ENCODE measurements around the gene IL17RE.

IL17RE gene

DNA sequence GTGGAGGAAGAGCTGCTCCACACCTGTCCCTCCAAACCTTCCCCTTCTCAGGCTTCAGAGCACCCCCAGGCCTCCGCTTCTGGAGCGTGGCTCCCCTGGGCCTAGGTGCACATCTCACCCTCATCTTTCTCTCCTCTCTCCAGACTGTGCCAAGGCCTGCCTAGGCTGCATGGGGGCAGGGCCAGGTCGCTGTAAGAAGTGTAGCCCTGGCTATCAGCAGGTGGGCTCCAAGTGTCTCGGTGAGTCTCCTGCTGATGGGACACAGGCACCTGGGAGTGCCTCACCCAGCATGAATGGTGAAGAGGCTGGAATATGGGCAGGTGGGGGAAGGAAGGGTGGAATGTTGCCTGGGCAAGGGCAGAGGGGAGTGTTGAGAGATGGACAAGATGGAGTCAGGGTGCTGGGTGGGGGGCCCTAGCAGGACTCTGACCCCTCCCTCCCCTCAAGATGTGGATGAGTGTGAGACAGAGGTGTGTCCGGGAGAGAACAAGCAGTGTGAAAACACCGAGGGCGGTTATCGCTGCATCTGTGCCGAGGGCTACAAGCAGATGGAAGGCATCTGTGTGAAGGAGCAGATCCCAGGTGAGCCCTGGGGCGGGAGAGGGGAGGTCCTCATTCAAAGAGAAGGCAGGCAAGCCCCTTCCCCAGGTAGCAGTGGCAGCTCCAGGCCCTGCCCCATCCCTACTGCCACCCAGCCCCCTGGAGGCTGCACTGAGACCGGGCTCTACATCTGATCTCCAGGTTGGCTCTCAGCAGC lies 40.5 kb downstream of the IL17RE start:
- TF ChIP-seq PPARA (CRISPR knock-in tag; IDR thresholded peaks at IDR 0.05; ENCODE audit: borderline replicate concordance) (no peak), TCF4 (CRISPR knock-in tag; IDR thresholded peaks at IDR 0.05; ENCODE audit: borderline replicate concordance) (no peak), ISL1 (CRISPR knock-in tag; IDR thresholded peaks at IDR 0.05) (no peak), ZFP30 (CRISPR knock-in tag; IDR thresholded peaks at IDR 0.05) (no peak), ZNF8 (CRISPR knock-in tag; IDR thresholded peaks at IDR 0.05) (no peak), ZNF565 (CRISPR knock-in tag; conservative IDR thresholded peaks at IDR 0.05; ENCODE audit: low read depth) (no peak), CSDC2 (CRISPR knock-in tag; IDR thresholded peaks at IDR 0.05) (no peak)
- TF ChIP-seq, protein P1, sequence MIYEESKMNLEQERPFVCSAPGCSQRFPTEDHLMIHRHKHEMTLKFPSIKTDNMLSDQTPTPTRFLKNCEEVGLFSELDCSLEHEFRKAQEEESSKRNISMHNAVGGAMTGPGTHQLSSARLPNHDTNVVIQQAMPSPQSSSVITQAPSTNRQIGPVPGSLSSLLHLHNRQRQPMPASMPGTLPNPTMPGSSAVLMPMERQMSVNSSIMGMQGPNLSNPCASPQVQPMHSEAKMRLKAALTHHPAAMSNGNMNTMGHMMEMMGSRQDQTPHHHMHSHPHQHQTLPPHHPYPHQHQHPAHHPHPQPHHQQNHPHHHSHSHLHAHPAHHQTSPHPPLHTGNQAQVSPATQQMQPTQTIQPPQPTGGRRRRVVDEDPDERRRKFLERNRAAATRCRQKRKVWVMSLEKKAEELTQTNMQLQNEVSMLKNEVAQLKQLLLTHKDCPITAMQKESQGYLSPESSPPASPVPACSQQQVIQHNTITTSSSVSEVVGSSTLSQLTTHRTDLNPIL (CRISPR knock-in tag; IDR thresholded peaks at IDR 0.05; ENCODE audit: low read depth) = no peak
- ATAC-seq = no peak

DNA sequence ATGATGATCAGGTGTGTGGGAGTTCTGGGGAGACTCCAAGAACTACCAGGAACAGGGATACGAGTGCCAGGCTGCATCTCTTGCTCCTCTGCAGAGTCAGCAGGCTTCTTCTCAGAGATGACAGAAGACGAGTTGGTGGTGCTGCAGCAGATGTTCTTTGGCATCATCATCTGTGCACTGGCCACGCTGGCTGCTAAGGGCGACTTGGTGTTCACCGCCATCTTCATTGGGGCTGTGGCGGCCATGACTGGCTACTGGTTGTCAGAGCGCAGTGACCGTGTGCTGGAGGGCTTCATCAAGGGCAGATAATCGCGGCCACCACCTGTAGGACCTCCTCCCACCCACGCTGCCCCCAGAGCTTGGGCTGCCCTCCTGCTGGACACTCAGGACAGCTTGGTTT lies 41.6 kb downstream of the IL17RE start:
- TF ChIP-seq, protein P1 (CRISPR knock-in tag; IDR thresholded peaks at IDR 0.05; ENCODE audit: low read depth) = no peak
- TF ChIP-seq TCF4 (CRISPR knock-in tag; IDR thresholded peaks at IDR 0.05; ENCODE audit: borderline replicate concordance) (no peak), TSHZ2 (CRISPR knock-in tag; IDR thresholded peaks at IDR 0.05) (no peak), BACH2 (CRISPR knock-in tag; IDR thresholded peaks at IDR 0.05; ENCODE audit: borderline replicate concordance) (no peak), SNAI2 (CRISPR knock-in tag; IDR thresholded peaks at IDR 0.05) (no peak), ZFP3 (CRISPR knock-in tag; IDR thresholded peaks at IDR 0.05) (no peak), ZC3H10 (CRISPR knock-in tag; IDR thresholded peaks at IDR 0.05) (no peak), CSDC2 (CRISPR knock-in tag; IDR thresholded peaks at IDR 0.05) (no peak), ZFP30 (CRISPR knock-in tag; IDR thresholded peaks at IDR 0.05) (no peak), GLIS3 (CRISPR knock-in tag; IDR thresholded peaks at IDR 0.05) (no peak), TOX (CRISPR knock-in tag; IDR thresholded peaks at IDR 0.05; ENCODE audit: borderline replicate concordance) (no peak), ZNF8 (CRISPR knock-in tag; IDR thresholded peaks at IDR 0.05) (no peak), RARB (CRISPR knock-in tag; IDR thresholded peaks at IDR 0.05) (no peak), ARNTL (CRISPR knock-in tag; IDR thresholded peaks at IDR 0.05; ENCODE audit: borderline replicate concordance, low read depth) (no peak), PPARA (CRISPR knock-in tag; IDR thresholded peaks at IDR 0.05; ENCODE audit: borderline replicate concordance) (no peak), ISL1 (CRISPR knock-in tag; IDR thresholded peaks at IDR 0.05) (no peak)
- TF ChIP-seq, protein P2, sequence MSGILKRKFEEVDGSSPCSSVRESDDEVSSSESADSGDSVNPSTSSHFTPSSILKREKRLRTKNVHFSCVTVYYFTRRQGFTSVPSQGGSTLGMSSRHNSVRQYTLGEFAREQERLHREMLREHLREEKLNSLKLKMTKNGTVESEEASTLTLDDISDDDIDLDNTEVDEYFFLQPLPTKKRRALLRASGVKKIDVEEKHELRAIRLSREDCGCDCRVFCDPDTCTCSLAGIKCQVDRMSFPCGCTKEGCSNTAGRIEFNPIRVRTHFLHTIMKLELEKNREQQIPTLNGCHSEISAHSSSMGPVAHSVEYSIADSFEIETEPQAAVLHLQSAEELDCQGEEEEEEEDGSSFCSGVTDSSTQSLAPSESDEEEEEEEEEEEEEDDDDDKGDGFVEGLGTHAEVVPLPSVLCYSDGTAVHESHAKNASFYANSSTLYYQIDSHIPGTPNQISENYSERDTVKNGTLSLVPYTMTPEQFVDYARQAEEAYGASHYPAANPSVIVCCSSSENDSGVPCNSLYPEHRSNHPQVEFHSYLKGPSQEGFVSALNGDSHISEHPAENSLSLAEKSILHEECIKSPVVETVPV (CRISPR knock-in tag; IDR thresholded peaks at IDR 0.05) = no peak
- ATAC-seq = no peak

DNA sequence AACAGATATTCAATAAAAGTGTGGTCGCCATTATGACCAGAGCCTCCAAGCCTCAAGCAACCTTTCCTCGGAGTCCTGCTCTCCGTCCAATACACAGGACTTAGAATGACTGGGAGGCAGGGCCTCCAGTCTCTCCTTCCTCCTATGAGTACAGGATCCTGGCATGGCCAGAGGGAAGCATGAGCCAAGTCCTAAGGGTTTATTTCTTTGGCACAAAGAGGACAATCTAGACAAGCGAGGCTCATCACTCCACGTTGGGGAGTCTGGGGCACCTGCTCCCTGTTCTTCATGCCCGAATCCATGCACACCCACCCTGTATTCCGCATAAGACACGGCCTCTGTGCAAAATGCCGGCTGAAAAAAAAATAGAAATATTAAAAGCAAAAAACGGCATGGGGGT lies 42.7 kb downstream of the IL17RE start:
- no peak for ATAC-seq
- TF ChIP-seq ZNF565 (CRISPR knock-in tag; conservative IDR thresholded peaks at IDR 0.05; ENCODE audit: low read depth) (no peak), PPARA (CRISPR knock-in tag; IDR thresholded peaks at IDR 0.05; ENCODE audit: borderline replicate concordance) (no peak), ZFP30 (CRISPR knock-in tag; IDR thresholded peaks at IDR 0.05) (no peak), GLIS3 (CRISPR knock-in tag; IDR thresholded peaks at IDR 0.05) (no peak), ZFP3 (CRISPR knock-in tag; IDR thresholded peaks at IDR 0.05) (no peak), ZNF70 (CRISPR knock-in tag; IDR thresholded peaks at IDR 0.05) (no peak), ZC3H10 (CRISPR knock-in tag; IDR thresholded peaks at IDR 0.05) (no peak), PATZ1 (CRISPR knock-in tag; IDR thresholded peaks at IDR 0.05; ENCODE audit: borderline replicate concordance) (no peak), RARB (CRISPR knock-in tag; IDR thresholded peaks at IDR 0.05) (no peak), ZNF8 (CRISPR knock-in tag; IDR thresholded peaks at IDR 0.05) (no peak)
- TF ChIP-seq, protein P2 (CRISPR knock-in tag; IDR thresholded peaks at IDR 0.05) = no peak
